Gastrocnemius medialis (tissue), 4 donors: ENCODE results near the gene CTSD. TPM values are rescaled to one million over a fixed set of nuclear protein-coding genes. Genes with fewer than 3 reads are reported as not detected.

Source experiments
- ATAC-seq, 2 donors: fragments of 150-250 bp; one replicate each; pipeline ENCODE4 v1.9.1; 2016
- DNase-seq, 2 donors: peaks; one replicate each; pipeline ENCODE4 v3.0.0-alpha.2; 2019
- H3K27ac ChIP-seq, 4 donors: fragments of 200-600 bp; sonication (generic); 1 replicate in 1 of 4; 2 replicates in 3 of 4; pipeline ENCODE4 v1.5.1; 2016 to 2018; ENCODE audit warnings: mild to moderate bottlenecking in 2 of 4, moderate library complexity in 1 of 4
- H3K27me3 ChIP-seq, 3 donors: fragments of 200-600 bp; sonication (generic) in 2 of 3; 1 replicate in 1 of 3; 2 replicates in 2 of 3; pipeline versions ENCODE4 v1.5.1 to v1.6.0; 2016 to 2019; ENCODE audit warnings: mild to moderate bottlenecking in 1 of 3, moderate library complexity in 1 of 3
- H3K36me3 ChIP-seq, 2 donors: fragments of 200-600 bp; sonication (generic) in 1 of 2; one replicate each; pipeline ENCODE4 v1.5.1; 2017 to 2018
- H3K4me1 ChIP-seq, 2 donors: fragments of 200-600 bp; sonication (generic) in 1 of 2; one replicate each; pipeline ENCODE4 v1.5.1; 2016 to 2017; ENCODE audit warnings: mild to moderate bottlenecking in 2 of 2
- H3K4me3 ChIP-seq, 4 donors: fragments of 200-600 bp; sonication (generic) in 3 of 4; 1 replicate in 1 of 4; 2 replicates in 3 of 4; pipeline ENCODE4 v1.5.1; 2016 to 2019; ENCODE audit warnings: mild to moderate bottlenecking in 2 of 4
- H3K9me3 ChIP-seq, 3 donors: fragments of 200-600 bp; sonication (generic) in 2 of 3; 1 replicate in 1 of 3; 2 replicates in 2 of 3; pipeline ENCODE4 v1.5.1; 2016 to 2019
- POLR2A ChIP-seq, 2 donors: fragments of 450-650 bp; IDR thresholded peaks; one replicate each; pipeline ENCODE4 v1.6.1; 2017; ENCODE audit warnings: antibody characterized with exemption in 2 of 2, mild to moderate bottlenecking in 2 of 2, moderate library complexity in 2 of 2
- in situ Hi-C, 4 donors: fragments of 200-750 bp; cut with MboI; loops; one replicate each; pipeline versions ENCODE4 v1.15.0 to v1.8.0; 2017; ENCODE audit warnings: low sequenced_read_pairs in 4 of 4
- intact Hi-C: fragments of 100-400 bp; cut with DNase I; formaldehyde crosslinking; loops from one replicate; pipeline ENCODE4 v1.15.1; 2023; ENCODE audit warnings: low total_unique reads
- total RNA-seq, 4 donors: library from RNA; depleted of rRNA; stranded (reverse); fragments of >200 nt; gene quantifications; one replicate each; pipeline versions ENCODE4 v1.1.0 to v1.2.3, GENCODE V29; 2016
- TF ChIP-seq, protein P1 (sequence below), 5 experiments: fragments of 450-650 bp in 3 of 5; fragments of 200-600 bp in 2 of 5; sonication (generic) in 2 of 5; IDR thresholded peaks in 4 of 5; conservative IDR thresholded peaks in 1 of 5; 1 replicate in 4 of 5; 2 replicates in 1 of 5; pipeline ENCODE4 v1.5.1; 2016 to 2019; ENCODE audit warnings: antibody characterized with exemption in 5 of 5, mild to moderate bottlenecking in 3 of 5, moderate library complexity in 3 of 5

CTSD gene
- total RNA-seq, 4 donors from 2014 or later: 490 to 981 (median 845) TPM

DNA sequence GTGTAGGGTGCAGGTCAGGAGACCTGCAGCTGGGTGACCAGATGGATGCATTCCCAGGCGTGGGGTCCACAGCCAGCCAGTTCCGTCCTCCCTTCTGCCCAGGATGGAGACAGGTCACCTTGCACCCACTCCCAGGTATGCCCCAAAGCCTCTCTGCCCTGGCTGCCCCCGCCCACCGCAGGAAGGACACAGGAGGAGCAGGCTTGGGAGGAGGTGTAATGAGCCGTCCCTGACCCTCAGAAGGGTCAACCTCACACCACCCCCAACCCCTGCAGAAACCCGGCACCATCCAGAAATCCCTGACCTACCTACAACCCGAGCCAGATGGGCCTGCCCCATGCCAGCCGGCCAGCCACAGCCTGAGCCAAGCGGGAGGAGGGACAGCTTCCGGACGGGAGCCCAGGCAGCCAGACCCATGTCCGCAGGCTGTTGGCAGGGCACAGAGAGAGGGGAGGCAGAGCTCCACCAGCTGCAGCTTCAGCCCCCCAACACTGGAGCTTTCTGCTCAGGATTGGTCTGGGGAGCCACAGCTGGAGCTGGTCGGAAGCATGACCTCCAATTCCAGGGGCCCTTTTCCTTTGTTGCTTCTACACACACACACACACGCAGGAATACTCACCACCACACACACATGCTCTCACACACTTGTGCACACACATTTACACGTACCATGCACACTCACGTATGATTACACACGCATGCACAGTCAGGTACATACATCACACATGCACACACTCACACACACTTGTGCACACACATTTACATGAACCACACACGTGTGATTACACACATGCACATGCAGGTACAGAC is 18.6 kb downstream of the CTSD start:
- peak in 1 of 2 donors; percentile 71 for DNase-seq
- in situ Hi-C loops: no loop called here

DNA sequence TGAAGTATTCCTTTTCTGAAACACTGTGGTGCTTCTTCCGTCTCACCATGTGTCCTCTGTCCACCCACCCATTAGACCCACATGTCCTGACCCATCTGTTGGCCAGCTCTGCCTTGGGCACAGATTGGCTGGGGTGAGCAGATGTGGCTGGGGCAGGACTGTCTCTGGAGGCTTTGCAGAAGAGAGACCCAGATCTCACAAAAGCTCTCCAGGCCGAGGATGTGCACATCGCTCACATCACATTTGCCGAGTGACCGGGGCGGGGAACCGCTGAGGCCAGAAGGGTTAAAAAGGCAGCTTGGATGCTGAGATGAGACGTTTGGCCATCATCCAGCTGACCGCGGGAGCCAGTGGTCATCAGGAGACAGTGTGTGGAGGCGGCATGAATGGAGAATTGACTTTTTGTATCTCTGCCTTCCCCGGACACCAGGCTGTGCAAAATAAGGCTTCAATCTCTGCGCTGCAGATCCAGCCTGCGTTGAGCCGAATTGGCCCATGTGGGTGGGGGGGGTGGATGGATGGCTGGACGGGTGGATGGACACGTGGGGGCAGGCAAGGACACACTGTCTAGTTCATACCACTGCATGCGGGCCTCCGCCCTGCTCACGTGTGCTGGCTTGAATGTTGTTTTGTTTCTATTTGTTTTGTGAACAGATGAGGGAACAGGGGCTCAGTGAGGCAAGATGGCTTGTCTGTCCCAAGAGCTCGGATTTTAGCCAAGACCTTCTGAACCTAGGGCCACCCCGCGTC is 19.4 kb downstream of the CTSD start:
- H3K9me3 ChIP-seq: no peaks in the 10 kb centered on the region
- in situ Hi-C loops (no loop called here), intact Hi-C loops (loop anchor here (1.0 to 5.0 kb wide), 2 partner anchors 19 to 447 kb away; partner anchors contain the start of gene CTSD)
- H3K27me3 ChIP-seq: no peaks in the 10 kb centered on the region
- DNase-seq: peak; percentile 83 to 85
- H3K27ac ChIP-seq: peak overlapping the region; percentile 59 to 81 (median 72)
- ATAC-seq: peak; percentile 37 to 65
- no peak for TF ChIP-seq POLR2A (IDR thresholded peaks at IDR 0.05)
- TF ChIP-seq, protein P1, sequence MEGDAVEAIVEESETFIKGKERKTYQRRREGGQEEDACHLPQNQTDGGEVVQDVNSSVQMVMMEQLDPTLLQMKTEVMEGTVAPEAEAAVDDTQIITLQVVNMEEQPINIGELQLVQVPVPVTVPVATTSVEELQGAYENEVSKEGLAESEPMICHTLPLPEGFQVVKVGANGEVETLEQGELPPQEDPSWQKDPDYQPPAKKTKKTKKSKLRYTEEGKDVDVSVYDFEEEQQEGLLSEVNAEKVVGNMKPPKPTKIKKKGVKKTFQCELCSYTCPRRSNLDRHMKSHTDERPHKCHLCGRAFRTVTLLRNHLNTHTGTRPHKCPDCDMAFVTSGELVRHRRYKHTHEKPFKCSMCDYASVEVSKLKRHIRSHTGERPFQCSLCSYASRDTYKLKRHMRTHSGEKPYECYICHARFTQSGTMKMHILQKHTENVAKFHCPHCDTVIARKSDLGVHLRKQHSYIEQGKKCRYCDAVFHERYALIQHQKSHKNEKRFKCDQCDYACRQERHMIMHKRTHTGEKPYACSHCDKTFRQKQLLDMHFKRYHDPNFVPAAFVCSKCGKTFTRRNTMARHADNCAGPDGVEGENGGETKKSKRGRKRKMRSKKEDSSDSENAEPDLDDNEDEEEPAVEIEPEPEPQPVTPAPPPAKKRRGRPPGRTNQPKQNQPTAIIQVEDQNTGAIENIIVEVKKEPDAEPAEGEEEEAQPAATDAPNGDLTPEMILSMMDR (IDR thresholded peaks at IDR 0.05 in 4 of 5, conservative IDR thresholded peaks at IDR 0.05 in 1 of 5): no peak
- H3K4me3 ChIP-seq: no peak overlapping the region
- H3K36me3 ChIP-seq: no peaks in the 10 kb centered on the region
- H3K4me1 ChIP-seq: peaks cover 29 to 40% of the 10 kb centered on the region in 2 donors

More for the DNA sequence above, 18.6 kb downstream of the CTSD start:
- H3K4me3 ChIP-seq: peak overlapping the region in 1 of 4 donors; percentile 18
- no peaks in the 10 kb centered on the region for H3K36me3 ChIP-seq
- H3K27ac ChIP-seq: peak overlapping the region; percentile 35 to 81 (median 72)
- no peaks in the 10 kb centered on the region for H3K27me3 ChIP-seq
- H3K9me3 ChIP-seq: no peaks in the 10 kb centered on the region
- H3K4me1 ChIP-seq: peaks cover 33 to 48% of the 10 kb centered on the region in 2 donors
- intact Hi-C loops: loop anchor here (1.0 to 5.0 kb wide), 3 partner anchors 18 to 448 kb away; partner anchors contain the start of gene CTSD
- peak; percentile 4 to 12 for ATAC-seq
- TF ChIP-seq, protein P1 (IDR thresholded peaks at IDR 0.05 in 4 of 5, conservative IDR thresholded peaks at IDR 0.05 in 1 of 5): no peak
- no peak for TF ChIP-seq POLR2A (IDR thresholded peaks at IDR 0.05)

DNA sequence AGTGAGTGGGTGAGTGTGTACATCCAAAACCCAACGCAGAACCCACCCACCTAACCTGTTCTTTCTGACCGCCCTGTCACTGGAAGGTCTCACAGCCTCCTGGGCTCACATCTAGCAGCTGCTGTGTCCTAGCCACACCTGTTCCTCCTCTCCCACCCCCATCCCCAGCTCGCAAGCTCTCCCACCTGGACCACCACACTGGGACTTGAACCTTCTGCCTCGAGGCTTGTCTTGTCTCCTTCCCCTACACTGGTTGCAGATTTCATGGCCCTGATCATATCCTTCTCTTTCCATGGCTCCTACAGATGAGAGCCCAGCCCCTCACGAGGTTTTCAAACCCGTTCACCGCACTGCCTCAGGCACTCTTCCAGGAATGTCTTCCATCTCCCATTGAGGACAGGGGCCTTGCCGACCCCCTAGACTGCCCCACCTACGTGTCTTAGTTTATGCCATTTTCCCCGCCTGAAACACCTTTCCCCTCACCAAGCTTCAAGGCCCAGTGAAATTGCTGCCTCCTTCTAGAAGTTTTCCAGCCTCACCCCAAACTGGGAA is 20.1 kb downstream of the CTSD start:
- ATAC-seq (no peak), DNase-seq (peak in 1 of 2 donors; percentile 8)
- Histone ChIP-seq H3K4me1 (peaks cover 28 to 38% of the 10 kb centered on the region in 2 donors), H3K9me3 (no peaks in the 10 kb centered on the region), H3K4me3 (no peak overlapping the region), H3K36me3 (no peaks in the 10 kb centered on the region), H3K27ac (peak overlapping the region; percentile 34 to 76 (median 64)), H3K27me3 (no peaks in the 10 kb centered on the region)
- TF ChIP-seq, protein P1 (IDR thresholded peaks at IDR 0.05 in 4 of 5, conservative IDR thresholded peaks at IDR 0.05 in 1 of 5): no peak
- no peak for TF ChIP-seq POLR2A (IDR thresholded peaks at IDR 0.05)
- intact Hi-C loops (loop anchor here (1.0 to 5.0 kb wide), 3 partner anchors 20 to 446 kb away; partner anchors contain the start of gene CTSD), in situ Hi-C loops (no loop called here)

DNA sequence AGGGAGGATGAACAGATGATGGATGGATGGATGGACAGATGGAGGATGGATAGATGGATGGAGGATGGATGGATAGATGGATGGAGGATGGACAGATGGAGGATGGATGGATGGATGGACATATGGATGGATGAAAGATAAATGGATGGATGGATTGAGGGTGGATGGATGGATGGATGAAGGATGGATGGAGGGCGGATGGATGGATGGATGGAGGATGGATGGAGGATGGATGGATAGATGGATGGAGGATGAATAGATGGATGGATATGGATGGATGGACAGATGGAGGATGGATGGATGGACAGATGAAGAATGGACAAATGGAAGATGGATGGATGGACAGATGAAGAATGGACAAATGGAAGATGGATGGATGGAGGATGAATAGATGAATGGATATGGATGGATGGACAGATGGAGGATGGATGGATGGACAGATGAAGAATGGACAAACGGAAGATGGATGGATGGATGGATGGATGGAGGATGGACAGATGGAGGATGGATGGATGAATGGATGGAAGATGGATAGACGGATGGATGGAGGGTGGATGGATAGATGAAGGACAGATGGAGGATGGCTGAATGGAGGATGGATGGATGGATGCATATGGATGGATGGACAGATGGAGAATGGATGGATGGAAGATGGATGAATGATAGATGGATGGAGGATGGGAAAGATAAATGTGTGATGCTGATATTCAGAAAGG is 20.7 kb downstream of the CTSD start:
- ATAC-seq: no peak
- Histone ChIP-seq H3K27me3 (peaks cover 0 to 5% (median 0%) of the 10 kb centered on the region in 3 donors), H3K4me1 (peaks cover 28 to 38% of the 10 kb centered on the region in 2 donors), H3K9me3 (no peaks in the 10 kb centered on the region), H3K4me3 (no peak overlapping the region), H3K27ac (peak overlapping the region in 1 of 4 donors; percentile 76), H3K36me3 (no peaks in the 10 kb centered on the region)
- in situ Hi-C loops (no loop called here), intact Hi-C loops (loop anchor here (2.0 to 5.0 kb wide), 2 partner anchors 24 to 446 kb away; no protein-coding TSS in a partner anchor)
- TF ChIP-seq POLR2A (IDR thresholded peaks at IDR 0.05): no peak
- TF ChIP-seq, protein P1 (IDR thresholded peaks at IDR 0.05 in 4 of 5, conservative IDR thresholded peaks at IDR 0.05 in 1 of 5): no peak
- DNase-seq: no peak
